Peyer's patch (tissue), 4 donors: Measurements from ENCODE around the gene VPS8.

Experiments used
- POLR2A ChIP-seq, 2 donors: fragments of 450-650 bp; IDR thresholded peaks; one replicate each; pipeline ENCODE4 v1.5.1; 2017; ENCODE audit warnings: antibody characterized with exemption in 2 of 2, mild to moderate bottlenecking in 2 of 2, moderate library complexity in 2 of 2
- TF ChIP-seq, protein P1 (sequence below), 6 experiments: fragments of 450-650 bp in 4 of 6; fragments of 200-600 bp in 2 of 6; sonication (generic) in 1 of 6; IDR thresholded peaks; one replicate each; pipeline ENCODE4 v1.5.1; 2017 to 2019; ENCODE audit warnings: antibody characterized with exemption in 6 of 6, mild to moderate bottlenecking in 3 of 6, moderate library complexity in 1 of 6

DNA sequence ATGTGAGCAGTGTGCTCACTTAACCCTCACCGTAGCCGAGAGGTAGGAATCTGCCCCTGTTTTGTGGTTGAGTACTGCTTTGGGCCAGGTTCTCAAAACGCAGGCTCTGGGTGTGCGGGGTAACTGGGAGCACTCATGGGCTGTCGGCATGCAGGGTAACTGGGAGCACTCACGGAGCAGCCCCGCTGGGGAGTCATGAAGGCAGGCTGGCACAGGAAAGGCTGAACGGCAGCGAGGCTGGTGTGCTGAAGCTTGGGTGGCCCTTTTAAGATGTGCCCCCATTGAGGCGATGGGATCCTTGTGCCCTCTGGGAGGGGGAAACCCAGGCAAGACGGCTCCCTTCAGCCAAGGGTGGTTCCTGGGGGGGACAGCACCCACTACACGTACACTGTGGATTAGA, 44.6 kb upstream of the VPS8 start:
- TF ChIP-seq, protein P1, sequence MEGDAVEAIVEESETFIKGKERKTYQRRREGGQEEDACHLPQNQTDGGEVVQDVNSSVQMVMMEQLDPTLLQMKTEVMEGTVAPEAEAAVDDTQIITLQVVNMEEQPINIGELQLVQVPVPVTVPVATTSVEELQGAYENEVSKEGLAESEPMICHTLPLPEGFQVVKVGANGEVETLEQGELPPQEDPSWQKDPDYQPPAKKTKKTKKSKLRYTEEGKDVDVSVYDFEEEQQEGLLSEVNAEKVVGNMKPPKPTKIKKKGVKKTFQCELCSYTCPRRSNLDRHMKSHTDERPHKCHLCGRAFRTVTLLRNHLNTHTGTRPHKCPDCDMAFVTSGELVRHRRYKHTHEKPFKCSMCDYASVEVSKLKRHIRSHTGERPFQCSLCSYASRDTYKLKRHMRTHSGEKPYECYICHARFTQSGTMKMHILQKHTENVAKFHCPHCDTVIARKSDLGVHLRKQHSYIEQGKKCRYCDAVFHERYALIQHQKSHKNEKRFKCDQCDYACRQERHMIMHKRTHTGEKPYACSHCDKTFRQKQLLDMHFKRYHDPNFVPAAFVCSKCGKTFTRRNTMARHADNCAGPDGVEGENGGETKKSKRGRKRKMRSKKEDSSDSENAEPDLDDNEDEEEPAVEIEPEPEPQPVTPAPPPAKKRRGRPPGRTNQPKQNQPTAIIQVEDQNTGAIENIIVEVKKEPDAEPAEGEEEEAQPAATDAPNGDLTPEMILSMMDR (IDR thresholded peaks at IDR 0.05), result no peak
- no peak for TF ChIP-seq POLR2A (IDR thresholded peaks at IDR 0.05)
